SHP77 treated with DMSO at 0.1 percent for 48 hours (cell line): Measurements from ENCODE around the gene TXLNG.

Experiments used
- DNase-seq: peaks from one replicate; lab custom pipeline; 2025; lab: John Stamatoyannopoulos, UW

The TXLNG gene

GRCh38 chrX:16785247-16786138 lies 773 bp upstream of the TXLNG start:
- DNase-seq = no peak

GRCh38 chrX:16786791-16787735 lies 797 bp downstream of the TXLNG start:
- DNase-seq = no peak

DNA sequence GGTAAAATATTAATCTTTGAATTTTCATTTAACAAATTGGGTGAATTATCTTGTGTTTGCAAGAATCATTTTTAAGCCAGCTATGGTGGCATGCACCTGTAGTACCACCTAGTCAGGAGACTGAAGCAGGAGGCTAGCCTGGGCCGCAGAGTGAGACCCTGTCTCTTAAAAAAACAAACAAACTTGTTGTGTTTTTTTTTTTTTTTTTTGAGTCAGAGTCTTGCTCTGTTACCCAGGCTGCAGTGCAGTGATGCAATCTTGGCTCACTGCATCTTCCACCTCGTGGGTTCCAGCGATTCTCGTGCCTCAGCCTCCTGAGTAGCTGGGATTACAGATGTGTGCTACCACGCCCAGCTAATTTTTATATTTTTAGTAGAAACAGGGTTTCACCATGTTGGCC lies 2.2 kb downstream of the TXLNG start:
- DNase-seq = no peak

- DNase-seq = no peak
Measured at GRCh38 chrX:16796298-16796697, 10.0 kb downstream of the TXLNG start.

GRCh38 chrX:16797358-16797757 lies 11.1 kb downstream of the TXLNG start:
- no peak for DNase-seq

DNA sequence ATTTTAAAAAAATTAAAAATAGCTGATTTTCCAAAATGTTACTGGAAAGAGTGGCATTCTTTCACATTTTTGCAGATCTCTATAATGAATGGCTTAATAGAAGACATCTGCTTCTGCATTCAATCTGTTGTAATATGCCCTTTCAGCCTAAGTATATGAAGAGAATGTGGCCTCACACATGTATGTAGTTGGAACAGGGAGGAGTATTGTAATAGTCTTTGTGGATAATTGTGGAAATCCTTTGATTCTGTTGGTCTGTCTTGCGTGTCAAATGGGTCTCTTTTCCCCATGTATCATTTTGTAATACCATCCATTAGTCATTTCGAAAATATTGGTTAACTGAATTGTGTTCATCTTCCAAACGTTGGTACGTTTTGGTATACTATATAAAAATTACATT lies 11.6 kb downstream of the TXLNG start:
- DNase-seq = no peak

DNA sequence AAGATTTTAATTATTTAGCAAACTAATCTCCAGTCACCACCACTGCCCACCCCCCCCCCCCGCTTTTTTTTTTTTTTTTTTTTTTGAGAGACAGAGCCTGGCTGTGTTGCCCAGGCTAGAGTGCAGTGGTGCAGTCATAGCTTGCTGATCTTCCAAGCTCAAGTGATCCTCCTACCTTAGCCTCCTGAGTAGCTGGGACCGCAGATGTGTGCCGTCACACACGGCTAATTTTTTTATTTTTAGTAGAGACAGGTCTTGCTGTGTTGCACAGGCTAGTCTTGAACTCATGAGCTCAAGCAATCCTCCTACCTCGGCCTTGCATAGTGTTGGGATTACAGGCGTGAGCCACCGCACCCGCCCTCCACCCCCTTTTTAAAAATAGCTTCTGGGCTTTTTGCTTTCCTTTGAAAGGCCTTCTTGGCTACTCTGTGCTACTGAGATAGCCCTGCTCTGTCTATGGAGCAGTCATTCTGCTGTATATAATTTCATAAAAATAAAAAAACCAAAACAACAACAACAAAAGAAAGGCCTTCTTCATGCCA lies 18.7 kb downstream of the TXLNG start:
- no peak for DNase-seq

- no peak for DNase-seq
Measured at GRCh38 chrX:16807548-16807947, 21.3 kb downstream of the TXLNG start.

DNA sequence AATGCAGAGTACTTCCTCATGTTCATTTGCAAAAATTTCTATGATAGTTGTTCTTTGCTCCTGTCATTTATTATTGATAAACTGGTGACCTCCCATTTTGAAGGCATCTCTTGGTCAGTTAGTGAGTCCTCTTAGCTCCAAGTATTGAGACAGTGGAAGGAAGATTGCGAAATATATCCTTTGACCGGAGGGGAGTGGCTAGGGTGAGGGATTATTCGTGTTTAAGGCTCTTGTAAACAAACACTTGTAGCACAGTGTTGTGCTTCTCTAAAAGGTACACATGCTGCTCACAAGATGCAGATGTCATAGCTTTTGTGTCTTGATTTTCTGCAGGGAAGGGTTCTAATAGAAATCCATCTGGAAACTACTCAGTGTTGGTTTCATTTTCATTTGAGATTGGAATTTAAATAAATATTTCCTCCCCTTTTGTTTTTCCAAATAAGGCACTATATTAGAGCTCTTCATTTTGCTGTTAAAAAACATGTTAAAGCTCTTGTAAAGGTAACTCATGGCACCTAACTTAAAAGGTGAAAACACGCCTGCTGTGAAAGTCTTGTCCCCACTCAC lies 21.8 kb downstream of the TXLNG start:
- no peak for DNase-seq

DNA sequence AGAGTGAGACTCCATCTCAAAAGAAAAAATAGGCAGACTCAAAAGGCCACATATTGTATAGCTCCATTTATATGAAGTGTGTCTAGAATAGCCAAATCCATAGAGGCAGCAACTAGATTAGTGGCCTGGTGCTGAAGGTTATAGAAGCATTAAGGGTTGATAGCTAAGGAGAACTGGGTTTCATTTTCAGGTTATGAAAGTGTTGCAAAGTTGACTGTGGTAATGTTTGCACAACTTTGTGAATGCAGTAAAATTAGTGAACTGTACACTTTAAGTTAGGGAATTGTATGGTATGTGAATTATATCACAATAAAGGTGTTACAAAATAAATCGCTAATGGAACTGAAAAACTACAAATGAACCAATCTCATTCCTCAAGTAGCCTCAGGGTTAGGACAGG lies 28.3 kb downstream of the TXLNG start:
- DNase-seq = no peak

GRCh38 chrX:16819634-16820033 lies 33.4 kb downstream of the TXLNG start:
- no peak for DNase-seq

GRCh38 chrX:16822723-16823122 lies 36.5 kb downstream of the TXLNG start:
- no peak for DNase-seq

- no peak for DNase-seq
Measured at GRCh38 chrX:16825264-16826035, 39.2 kb downstream of the TXLNG start.

GRCh38 chrX:16826207-16826606 lies 39.9 kb downstream of the TXLNG start:
- DNase-seq = peak; percentile 14

GRCh38 chrX:16827225-16827624 lies 41.0 kb downstream of the TXLNG start:
- no peak for DNase-seq

- no peak for DNase-seq
Measured at GRCh38 chrX:16828124-16828908, 42.0 kb downstream of the TXLNG start.

DNA sequence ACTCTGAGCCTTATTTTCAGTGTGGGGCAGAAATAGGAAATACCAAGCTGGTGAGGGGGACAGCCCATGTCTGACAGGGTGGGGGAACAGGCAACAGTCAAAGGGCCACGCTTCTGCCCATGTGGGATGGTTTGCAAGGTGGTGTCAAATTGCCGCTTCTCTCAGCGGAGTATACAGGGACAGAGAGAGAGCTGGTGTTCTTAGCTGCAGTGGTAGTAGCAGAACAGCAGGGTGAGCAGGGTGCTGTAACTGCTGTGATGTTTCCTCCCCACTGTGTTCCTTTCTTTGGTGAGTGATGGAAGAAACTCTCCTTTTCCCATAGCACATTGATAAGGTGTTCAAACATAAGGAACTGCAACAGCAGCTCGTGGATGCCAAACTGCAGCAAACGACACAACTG lies 46.0 kb downstream of the TXLNG start:
- DNase-seq = no peak

- no peak for DNase-seq
Measured at GRCh38 chrX:16834806-16835205, 48.5 kb downstream of the TXLNG start.

- DNase-seq = peak; percentile 0
Measured at GRCh38 chrX:16836371-16836770, 50.1 kb downstream of the TXLNG start.

- no peak for DNase-seq
Measured at GRCh38 chrX:16838202-16839066, 52.2 kb downstream of the TXLNG start.
